GM19193 (cell line): ENCODE measurements around the gene WDR19.

Source experiments
- POLR2A ChIP-seq: IDR thresholded peaks from 4 replicates; pipeline ENCODE4 v1.6.1; 2011; ENCODE audit not compliant: insufficient read depth, insufficient read length; ENCODE audit errors: extremely low read depth

WDR19 gene

GRCh38 chr4:39280770-39281169, 98.4 kb downstream of the WDR19 start:
- no peak for TF ChIP-seq POLR2A

GRCh38 chr4:39285111-39285795, 102.9 kb downstream of the WDR19 start:
- TF ChIP-seq POLR2A, result no peak

- TF ChIP-seq POLR2A, result no peak
Measured at GRCh38 chr4:39285853-39286252, 103.5 kb downstream of the WDR19 start.

GRCh38 chr4:39286263-39286662, 103.9 kb downstream of the WDR19 start:
- TF ChIP-seq POLR2A, result no peak

- no peak for TF ChIP-seq POLR2A
Measured at GRCh38 chr4:39287223-39287622, 104.9 kb downstream of the WDR19 start.

- no peak for TF ChIP-seq POLR2A
Measured at GRCh38 chr4:39291686-39292085, 109.4 kb downstream of the WDR19 start.

GRCh38 chr4:39295784-39296183, 113.5 kb downstream of the WDR19 start:
- no peak for TF ChIP-seq POLR2A

GRCh38 chr4:39302901-39303300, 120.6 kb downstream of the WDR19 start:
- no peak for TF ChIP-seq POLR2A

GRCh38 chr4:39303871-39304270, 121.5 kb downstream of the WDR19 start:
- no peak for TF ChIP-seq POLR2A

GRCh38 chr4:39304651-39305050, 122.3 kb downstream of the WDR19 start:
- TF ChIP-seq POLR2A, result no peak

- no peak for TF ChIP-seq POLR2A
Measured at GRCh38 chr4:39305912-39306677, 123.8 kb downstream of the WDR19 start.

- no peak for TF ChIP-seq POLR2A
Measured at GRCh38 chr4:39308611-39309010, 126.3 kb downstream of the WDR19 start.

- no peak for TF ChIP-seq POLR2A
Measured at GRCh38 chr4:39312816-39313215, 130.5 kb downstream of the WDR19 start.

- no peak for TF ChIP-seq POLR2A
Measured at GRCh38 chr4:39319676-39320075, 137.3 kb downstream of the WDR19 start.

GRCh38 chr4:39320381-39321115, 138.2 kb downstream of the WDR19 start:
- no peak for TF ChIP-seq POLR2A
